Keratinocyte (primary cell): Measurements from ENCODE around the gene OR14I1. TPM values are rescaled to one million over a fixed set of nuclear protein-coding genes. Genes with fewer than 3 reads are reported as not detected.

ENCODE experiments used
- DNase-seq: peaks from one replicate; pipeline ENCODE4 v3.0.0-alpha.2; 2011; ENCODE audit warnings: low read depth, missing footprints, low spot score
- FAIRE-seq: peaks from 2 replicates; lab custom pipeline; 2011; peaks lifted over from hg19 to GRCh38; lab: Jason Lieb, UNC
- H2AFZ ChIP-seq: 2 replicates; pipeline ENCODE4 v1.6.0; 2012; ENCODE audit warnings: low read length, control low read depth, inconsistent platforms; ENCODE audit not compliant: control insufficient read depth
- H3K27ac ChIP-seq: 2 replicates; pipeline ENCODE4 v1.5.1; 2011; ENCODE audit warnings: low read length; ENCODE audit not compliant: control insufficient read depth, insufficient read depth
- H3K27me3 ChIP-seq: 3 replicates; pipeline ENCODE4 v1.6.0; 2011; ENCODE audit warnings: low read length; ENCODE audit not compliant: control insufficient read depth, insufficient read depth; ENCODE audit errors: extremely low read depth
- H3K36me3 ChIP-seq, 2 experiments: 2 replicates in 1 of 2; 3 replicates in 1 of 2; pipeline ENCODE4 v1.5.1; 2011; ENCODE audit warnings: low read length in 2 of 2, mild to moderate bottlenecking in 1 of 2; ENCODE audit not compliant: control insufficient read depth in 2 of 2, insufficient read depth in 2 of 2; ENCODE audit errors: extremely low read depth in 1 of 2
- H3K4me1 ChIP-seq: 3 replicates; pipeline ENCODE4 v1.5.1; 2011; ENCODE audit warnings: low read length; ENCODE audit not compliant: control insufficient read depth, insufficient read depth; ENCODE audit errors: extremely low read depth
- H3K4me2 ChIP-seq: 3 replicates; pipeline ENCODE4 v1.6.0; 2011; ENCODE audit warnings: low read depth, low read length; ENCODE audit not compliant: control insufficient read depth, insufficient read depth; ENCODE audit errors: extremely low read depth
- H3K4me3 ChIP-seq, 3 experiments: fragments of 200-600 bp in 1 of 3; sonication (generic) in 1 of 3; 2 replicates in 2 of 3; 3 replicates in 1 of 3; pipeline ENCODE4 v1.5.1; 2011 to 2016; ENCODE audit warnings: low read length in 3 of 3, mild to moderate bottlenecking in 3 of 3, control low read depth in 2 of 3, inconsistent platforms in 1 of 3, low read depth in 1 of 3, mixed read lengths in 1 of 3, mixed run types in 1 of 3, moderate library complexity in 1 of 3; ENCODE audit not compliant: control insufficient read depth in 2 of 3, insufficient read depth in 2 of 3; ENCODE audit errors: extremely low read depth in 1 of 3
- H3K79me2 ChIP-seq: 2 replicates; pipeline ENCODE4 v1.6.0; 2012; ENCODE audit warnings: low read length; ENCODE audit not compliant: control insufficient read depth, insufficient read depth
- H3K9ac ChIP-seq: 3 replicates; pipeline ENCODE4 v1.6.0; 2011; ENCODE audit warnings: low read length; ENCODE audit not compliant: control insufficient read depth, insufficient read depth; ENCODE audit errors: extremely low read depth
- H3K9me1 ChIP-seq: 3 replicates; pipeline ENCODE4 v1.6.0; 2011; ENCODE audit warnings: low read length; ENCODE audit not compliant: control insufficient read depth, insufficient read depth; ENCODE audit errors: extremely low read depth
- H3K9me3 ChIP-seq: 2 replicates; pipeline ENCODE4 v1.5.1; 2012; ENCODE audit warnings: low read depth, low read length; ENCODE audit not compliant: control insufficient read depth
- H4K20me1 ChIP-seq: 3 replicates; pipeline ENCODE4 v1.6.0; 2011; ENCODE audit warnings: low read length; ENCODE audit not compliant: control insufficient read depth, insufficient read depth; ENCODE audit errors: extremely low read depth
- EZH2 ChIP-seq: IDR thresholded peaks from one replicate; pipeline ENCODE4 v1.6.1; 2012; ENCODE audit warnings: inconsistent platforms, mild to moderate bottlenecking, low read length, moderate library complexity
- dilution Hi-C: fragments of 300-500 bp; cut with MboI; formaldehyde crosslinking; loops from one replicate; pipeline ENCODE4 v1.7.0; 2020; ENCODE audit warnings: low sequenced_read_pairs; ENCODE audit not compliant: extremely low pct_ligation_motif_present
- polyA plus RNA-seq, 5 experiments: library from polyadenylated mRNA; depleted of rRNA in 3 of 5; stranded (reverse) in 3 of 5; stranded (forward) in 1 of 5; unstranded in 1 of 5; fragments of >200 nt; gene quantifications; 1 replicate in 1 of 5; 2 replicates in 3 of 5; 3 replicates in 1 of 5; pipeline versions ENCODE4 v1.2.1 to v1.2.3, GENCODE V29; 2011 to 2012; ENCODE audit warnings: missing spikeins in 2 of 5, low read depth in 1 of 5, low replicate concordance in 1 of 5
- TF ChIP-seq, protein P1 (sequence below), 3 experiments: IDR thresholded peaks in 1 of 3; conservative IDR thresholded peaks in 1 of 3; optimal IDR thresholded peaks in 1 of 3; 2 replicates in 2 of 3; 3 replicates in 1 of 3; pipeline versions ENCODE3 to v1.5.1; 2011; ENCODE audit warnings: low read length in 3 of 3, mild to moderate bottlenecking in 3 of 3, moderate library complexity in 2 of 3, control low read depth in 1 of 3, inconsistent platforms in 1 of 3; ENCODE audit not compliant: insufficient read depth in 2 of 3; ENCODE audit errors: extremely low read depth in 1 of 3

Gene OR14I1
- polyA plus RNA-seq, 1 donor (not counting 4 experiments of a cell fraction or from before 2014, with no cell fraction given), result not detected

GRCh38 chr1:248704606-248705005 is 2.0 kb upstream of the OR14I1 start:
- DNase-seq (no peak), FAIRE-seq (no peak)
- no peak overlapping the region for H3K4me2 ChIP-seq
- H3K27me3 ChIP-seq, result no peaks in the 10 kb centered on the region
- no peak overlapping the region for H3K27ac ChIP-seq
- H3K9me3 ChIP-seq, result no peaks in the 10 kb centered on the region
- H4K20me1 ChIP-seq, result no peaks in the 10 kb centered on the region
- H2AFZ ChIP-seq, result no peak overlapping the region
- dilution Hi-C loops, result no loop called here
- no peaks in the 10 kb centered on the region for H3K36me3 ChIP-seq
- TF ChIP-seq, protein P1, sequence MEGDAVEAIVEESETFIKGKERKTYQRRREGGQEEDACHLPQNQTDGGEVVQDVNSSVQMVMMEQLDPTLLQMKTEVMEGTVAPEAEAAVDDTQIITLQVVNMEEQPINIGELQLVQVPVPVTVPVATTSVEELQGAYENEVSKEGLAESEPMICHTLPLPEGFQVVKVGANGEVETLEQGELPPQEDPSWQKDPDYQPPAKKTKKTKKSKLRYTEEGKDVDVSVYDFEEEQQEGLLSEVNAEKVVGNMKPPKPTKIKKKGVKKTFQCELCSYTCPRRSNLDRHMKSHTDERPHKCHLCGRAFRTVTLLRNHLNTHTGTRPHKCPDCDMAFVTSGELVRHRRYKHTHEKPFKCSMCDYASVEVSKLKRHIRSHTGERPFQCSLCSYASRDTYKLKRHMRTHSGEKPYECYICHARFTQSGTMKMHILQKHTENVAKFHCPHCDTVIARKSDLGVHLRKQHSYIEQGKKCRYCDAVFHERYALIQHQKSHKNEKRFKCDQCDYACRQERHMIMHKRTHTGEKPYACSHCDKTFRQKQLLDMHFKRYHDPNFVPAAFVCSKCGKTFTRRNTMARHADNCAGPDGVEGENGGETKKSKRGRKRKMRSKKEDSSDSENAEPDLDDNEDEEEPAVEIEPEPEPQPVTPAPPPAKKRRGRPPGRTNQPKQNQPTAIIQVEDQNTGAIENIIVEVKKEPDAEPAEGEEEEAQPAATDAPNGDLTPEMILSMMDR (optimal IDR thresholded peaks at IDR 0.05 in 1 of 3, IDR thresholded peaks at IDR 0.05 in 1 of 3, conservative IDR thresholded peaks at IDR 0.05 in 1 of 3; ENCODE audit: extremely low read depth in 1 of 3, insufficient read depth in 2 of 3, low read length in 3 of 3), result no peak
- no peaks in the 10 kb centered on the region for H3K9me1 ChIP-seq
- no peak overlapping the region for H3K4me3 ChIP-seq
- H3K4me1 ChIP-seq, result no peaks in the 10 kb centered on the region
- no peaks in the 10 kb centered on the region for H3K79me2 ChIP-seq
- no peak overlapping the region for H3K9ac ChIP-seq

DNA sequence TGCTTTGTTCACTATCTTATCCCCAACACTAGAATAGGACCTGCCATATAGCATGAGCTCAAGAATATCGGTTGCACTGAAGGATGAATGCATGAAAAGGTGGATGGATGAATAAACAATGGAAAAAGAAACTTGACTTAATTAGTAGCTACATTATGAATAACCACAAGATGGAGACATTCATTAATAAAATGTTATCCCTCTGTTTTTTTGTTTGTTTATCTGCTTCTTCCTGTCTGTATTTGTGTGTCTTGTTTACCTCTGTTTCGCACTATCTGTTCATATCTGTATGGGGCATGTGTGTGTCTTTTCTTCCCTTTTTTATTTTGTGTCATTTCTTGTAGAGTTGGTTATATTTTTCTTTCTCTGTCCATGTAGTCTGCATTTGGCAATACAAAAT is 1.1 kb upstream of the OR14I1 start:
- Histone ChIP-seq H2AFZ (no peak overlapping the region), H4K20me1 (no peaks in the 10 kb centered on the region), H3K4me3 (no peak overlapping the region), H3K27me3 (no peaks in the 10 kb centered on the region), H3K9ac (no peak overlapping the region), H3K36me3 (no peaks in the 10 kb centered on the region), H3K4me2 (no peak overlapping the region), H3K79me2 (no peaks in the 10 kb centered on the region), H3K27ac (no peak overlapping the region), H3K4me1 (no peaks in the 10 kb centered on the region), H3K9me1 (no peaks in the 10 kb centered on the region), H3K9me3 (no peaks in the 10 kb centered on the region)
- FAIRE-seq, result no peak
- no peak for DNase-seq
- dilution Hi-C loops, result no loop called here
- TF ChIP-seq, protein P1 (optimal IDR thresholded peaks at IDR 0.05 in 1 of 3, IDR thresholded peaks at IDR 0.05 in 1 of 3, conservative IDR thresholded peaks at IDR 0.05 in 1 of 3; ENCODE audit: extremely low read depth in 1 of 3, insufficient read depth in 2 of 3, low read length in 3 of 3), result no peak
- no peak for TF ChIP-seq EZH2
